Subcutaneous adipose tissue (tissue), 4 donors: ENCODE data around the gene CNOT8. TPM values are rescaled to one million over a fixed set of nuclear protein-coding genes. Genes with fewer than 3 reads are reported as not detected.

Source experiments
- CTCF ChIP-seq: fragments of 450-650 bp; IDR thresholded peaks from one replicate; pipeline ENCODE4 v1.5.1; 2016; ENCODE audit warnings: low read depth, mild to moderate bottlenecking, control low read depth, antibody characterized with exemption, moderate library complexity
- total RNA-seq, 4 donors: library from RNA; depleted of rRNA; stranded (reverse); fragments of >200 nt; gene quantifications; one replicate each; pipeline ENCODE4 v1.1.0, GENCODE V29; 2016

Gene CNOT8
- total RNA-seq = 100 to 1,000 TPM; 101 to 139 (median 125) TPM

GRCh38 chr5:154858297-154858971 lies at the start of gene CNOT8:
Gene CNOT8, plus strand, starts transcription at chr5:154858627. Its CDS starts 4,652 bp downstream, at chr5:154863279.
- no peak for TF ChIP-seq CTCF

GRCh38 chr5:154811239-154811638 lies 47.2 kb upstream of the CNOT8 start:
- no peak for TF ChIP-seq CTCF

GRCh38 chr5:154811653-154812465 lies 46.6 kb upstream of the CNOT8 start:
- TF ChIP-seq CTCF = no peak

- TF ChIP-seq CTCF = no peak
These were observed 45.3 kb upstream of the CNOT8 start for GRCh38 chr5:154813158-154813557.

GRCh38 chr5:154813736-154814135 lies 44.7 kb upstream of the CNOT8 start:
- no peak for TF ChIP-seq CTCF

- no peak for TF ChIP-seq CTCF
These were observed 43.4 kb upstream of the CNOT8 start for GRCh38 chr5:154815025-154815424.

GRCh38 chr5:154815684-154816247 lies 42.7 kb upstream of the CNOT8 start:
- TF ChIP-seq CTCF = no peak
